Motor neuron (in vitro differentiated cells): ENCODE results near the gene GPRIN1. TPM values are rescaled to one million over a fixed set of nuclear protein-coding genes. Genes with fewer than 3 reads are reported as not detected.

ENCODE experiments used
- ATAC-seq, 8 experiments: fragments of 200-7000 bp; cut with Tn5 transposase; replicated peaks in 6 of 8; 2 replicates each; pipeline ENCODE4 v1.8.0; 2021; ENCODE audit warnings: mild to moderate bottlenecking in 8 of 8, moderate library complexity in 8 of 8
- H3K27ac ChIP-seq, 2 donors: fragments of 250-450 bp; sonication (Bioruptor Pico); 2 replicates each; pipeline ENCODE4 v1.9.0; 2021; ENCODE audit warnings: antibody characterized with exemption in 2 of 2, mild to moderate bottlenecking in 2 of 2, moderate library complexity in 1 of 2
- H3K4me1 ChIP-seq, 2 donors: fragments of 250-450 bp; sonication (Bioruptor Pico); replicated peaks in 1 of 2; 2 replicates each; pipeline ENCODE4 v1.6.1; 2021; ENCODE audit warnings: antibody characterized with exemption in 2 of 2, mild to moderate bottlenecking in 2 of 2, moderate library complexity in 1 of 2
- H3K4me3 ChIP-seq, 5 donors: fragments of 250-450 bp; sonication (Bioruptor Pico); 2 replicates each; pipeline ENCODE4 v1.9.0; 2021; ENCODE audit warnings: antibody characterized with exemption in 5 of 5, mild to moderate bottlenecking in 5 of 5, moderate library complexity in 4 of 5
- WGBS, 10 experiments: fragments of 450-650 bp; shearing (Covaris generic); methylation state at CpG; one replicate each; pipeline ENCODE4 v1.0.0; 2022; 5-methylcytosine and 5-hydroxymethylcytosine counted together
- in situ Hi-C, 9 experiments: fragments of 400-800 bp; cut with MboI; loops; one replicate each; pipeline ENCODE4 v1.15.0; 2021; ENCODE audit warnings: low sequenced_read_pairs in 9 of 9, low pct_unique_long_range_greater_than_20kb in 2 of 9; ENCODE audit not compliant: unreplicated experiment in 9 of 9
- total RNA-seq, 8 experiments: library from RNA; unstranded; fragments of 300-600 nt; gene quantifications; 2 replicates each; pipeline versions ENCODE4 v1.2.3 to v1.2.4, GENCODE V29; 2022

The GPRIN1 gene
- total RNA-seq, 8 experiments from 2014 or later, result 1.1 to 39.6 (median 29.2) TPM

DNA sequence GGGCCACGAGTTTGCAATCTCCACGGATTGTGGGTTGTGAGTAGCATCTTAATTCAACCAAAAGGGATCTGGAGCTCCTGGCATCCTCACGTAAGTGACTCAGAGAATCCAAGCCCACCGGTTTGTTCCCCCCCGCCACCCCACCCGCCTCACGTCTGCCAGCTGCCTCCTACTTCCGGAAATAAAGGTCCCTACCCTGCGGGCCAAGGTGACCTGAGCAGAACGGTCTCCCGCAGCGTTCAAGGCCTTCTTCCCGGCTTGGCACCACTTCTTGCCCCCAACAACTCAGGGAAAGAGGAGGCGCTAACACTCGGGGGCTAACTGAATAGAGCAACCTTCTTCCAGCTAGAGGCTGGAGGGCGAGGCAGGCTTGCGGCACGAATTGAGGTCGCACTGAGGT is 8.8 kb upstream of the GPRIN1 start:
- Histone ChIP-seq H3K4me1 (peaks cover 12 to 32% of the 10 kb centered on the region in 2 donors), H3K27ac (no peak overlapping the region), H3K4me3 (peak overlapping the region; percentile 3 to 28 (median 13))
- WGBS, 10 experiments, result 28 to 80% (median 52%) methylated on average over 1 to 2 of the region's 19 CpGs; no CpG with 5 or more reads in 6 of the 10 experiments
- ATAC-seq, result no peak
- in situ Hi-C loops, result no loop called here

- Histone ChIP-seq H3K4me1 (peaks cover 13 to 36% of the 10 kb centered on the region in 2 donors), H3K27ac (no peak overlapping the region), H3K4me3 (no peak overlapping the region)
- no peak for ATAC-seq
- no CpG with 5 or more reads among the region's 7 CpGs for WGBS, 10 experiments
- in situ Hi-C loops, result no loop called here
Measured at GRCh38 chr5:176616511-176616910, 6.6 kb upstream of the GPRIN1 start.

DNA sequence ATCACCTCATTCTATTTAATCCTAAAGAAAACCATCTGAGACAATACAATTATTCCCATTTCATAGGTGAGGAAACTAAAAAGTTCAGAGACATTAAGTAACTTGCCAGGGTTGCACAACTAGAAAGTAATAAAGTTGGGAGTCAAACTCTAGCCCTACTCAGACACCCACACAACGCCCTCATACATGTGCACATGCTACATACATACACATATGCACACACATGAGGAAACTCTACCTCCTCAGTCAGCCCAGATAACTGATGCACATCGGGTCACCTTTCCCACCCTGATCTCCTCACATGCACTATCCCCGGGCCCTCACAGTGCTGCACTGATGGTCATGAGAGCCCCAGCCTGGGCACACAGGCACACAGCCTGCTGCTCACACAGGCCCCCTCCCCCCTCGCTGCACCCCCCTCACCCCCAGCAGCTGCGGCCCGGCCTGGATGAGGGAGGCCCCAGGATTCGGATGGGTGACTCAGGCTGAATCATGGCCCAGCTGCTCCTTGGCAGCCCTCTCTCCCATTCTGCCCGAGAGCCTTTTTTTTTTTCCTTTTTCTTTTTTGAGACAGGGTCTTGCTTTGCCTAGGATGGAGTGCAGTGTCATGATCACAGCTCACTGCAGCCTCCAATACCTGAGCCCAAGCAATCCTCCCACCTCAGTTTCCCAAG is 5.0 kb upstream of the GPRIN1 start:
- no peak overlapping the region for H3K27ac ChIP-seq
- in situ Hi-C loops, result no loop called here
- ATAC-seq, result peak in 5 of 8 experiments; percentile 2 to 43 (median 9)
- no peak overlapping the region for H3K4me3 ChIP-seq
- WGBS, 10 experiments, result 38 to 83% (median 40%) methylated on average over 1 to 4 of the region's 8 CpGs; no CpG with 5 or more reads in 7 of the 10 experiments
- peaks cover 12 to 30% of the 10 kb centered on the region in 2 donors for H3K4me1 ChIP-seq

GRCh38 chr5:176612855-176613254 is 2.9 kb upstream of the GPRIN1 start:
- WGBS, 10 experiments, result 0 to 80% (median 52%) methylated on average over 1 to 2 of the region's 2 CpGs; no CpG with 5 or more reads in 5 of the 10 experiments

DNA sequence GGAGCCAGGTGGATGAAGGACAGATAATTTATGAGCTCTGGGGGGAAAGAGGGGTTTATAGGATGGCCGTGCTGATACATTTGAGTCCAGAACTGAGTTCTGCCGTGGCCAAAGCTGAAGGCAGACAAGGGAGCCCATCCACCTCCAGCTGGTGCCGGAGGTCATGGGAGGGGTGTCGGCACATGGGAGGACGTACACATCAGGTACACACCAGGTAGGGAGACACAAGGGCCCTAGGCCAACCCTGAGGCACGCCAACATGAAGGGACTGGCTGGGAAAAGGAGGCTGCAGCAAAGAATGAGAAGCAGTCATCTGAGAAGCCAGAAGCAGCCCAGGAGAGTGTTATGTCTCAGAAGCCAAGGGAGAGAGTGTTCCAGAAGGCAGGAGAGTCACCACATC is 2.1 kb upstream of the GPRIN1 start:
- in situ Hi-C loops, result no loop called here
- Histone ChIP-seq H3K4me1 (peaks cover 19 to 31% of the 10 kb centered on the region in 2 donors), H3K27ac (no peak overlapping the region), H3K4me3 (no peak overlapping the region)
- ATAC-seq, result no peak
- WGBS, 10 experiments, result 67 to 83% (median 70%) methylated on average over 1 to 4 of the region's 6 CpGs; no CpG with 5 or more reads in 3 of the 10 experiments

More at GRCh38 chr5:176612855-176613254, 2.9 kb upstream of the GPRIN1 start:
- Histone ChIP-seq H3K27ac (no peak overlapping the region), H3K4me1 (peaks cover 20 to 33% of the 10 kb centered on the region in 2 donors), H3K4me3 (no peak overlapping the region)
- in situ Hi-C loops, result no loop called here
- ATAC-seq, result no peak

GRCh38 chr5:176611435-176611834 is 1.5 kb upstream of the GPRIN1 start:
- 9 to 100% (median 70%) methylated on average over 1 to 4 of the region's 10 CpGs; no CpG with 5 or more reads in 3 of the 10 experiments for WGBS, 10 experiments
- in situ Hi-C loops, result no loop called here
- peaks cover 17 to 31% of the 10 kb centered on the region in 2 donors for H3K4me1 ChIP-seq
- no peak overlapping the region for H3K4me3 ChIP-seq
- H3K27ac ChIP-seq, result no peak overlapping the region
- ATAC-seq, result no peak

DNA sequence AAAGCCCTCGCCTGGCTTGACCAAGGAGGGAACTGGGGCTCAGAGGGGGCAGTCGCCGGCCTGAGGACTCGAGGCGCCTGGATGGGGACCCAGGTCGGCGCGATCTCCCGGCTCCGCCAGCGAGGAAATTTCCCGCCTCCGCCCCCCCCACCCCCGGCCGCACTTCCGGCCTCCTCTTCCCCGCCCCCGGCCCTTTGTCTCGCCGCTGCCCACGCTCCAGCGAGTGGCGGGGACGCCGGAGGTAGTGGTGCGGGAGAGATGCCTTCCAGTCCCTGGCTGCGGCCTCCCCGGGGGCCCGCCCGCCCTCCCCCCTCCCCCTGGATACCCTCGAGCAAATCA is 448 bp upstream of the GPRIN1 start:
- peak overlapping the region in 1 of 2 donors; percentile 56 for H3K27ac ChIP-seq
- peak in 2 of 8 experiments; percentile 3 to 4 for ATAC-seq
- peak overlapping the region; percentile 51 to 78 (median 68) for H3K4me3 ChIP-seq
- in situ Hi-C loops, result no loop called here
- 0% methylated on average over 1 of the region's 31 CpGs; no CpG with 5 or more reads in 9 of the 10 experiments for WGBS, 10 experiments
- H3K4me1 ChIP-seq, result peaks cover 19 to 34% of the 10 kb centered on the region in 2 donors

- in situ Hi-C loops, result no loop called here
- 16 to 100% (median 65%) methylated on average over 1 to 5 of the region's 46 CpGs; no CpG with 5 or more reads in 5 of the 10 experiments for WGBS, 10 experiments
- Histone ChIP-seq H3K4me1 (peaks cover 19 to 33% of the 10 kb centered on the region in 2 donors), H3K27ac (peak overlapping the region; percentile 75 to 76), H3K4me3 (peak overlapping the region; percentile 51 to 78 (median 68))
- ATAC-seq, result peak in 4 of 8 experiments; percentile 1 to 64 (median 16)
Measured at GRCh38 chr5:176608937-176609723, 826 bp downstream of the GPRIN1 start.

- Histone ChIP-seq H3K27ac (no peak overlapping the region), H3K4me1 (peaks cover 17 to 25% of the 10 kb centered on the region in 2 donors), H3K4me3 (peak overlapping the region in 4 of 5 donors; percentile 51 to 78 (median 72))
- no peak for ATAC-seq
- in situ Hi-C loops, result no loop called here
- WGBS, 10 experiments, result 80 to 100% (median 86%) methylated on average over 1 to 3 of the region's 4 CpGs; no CpG with 5 or more reads in 6 of the 10 experiments
Measured at GRCh38 chr5:176608142-176608705, 1.7 kb downstream of the GPRIN1 start.

DNA sequence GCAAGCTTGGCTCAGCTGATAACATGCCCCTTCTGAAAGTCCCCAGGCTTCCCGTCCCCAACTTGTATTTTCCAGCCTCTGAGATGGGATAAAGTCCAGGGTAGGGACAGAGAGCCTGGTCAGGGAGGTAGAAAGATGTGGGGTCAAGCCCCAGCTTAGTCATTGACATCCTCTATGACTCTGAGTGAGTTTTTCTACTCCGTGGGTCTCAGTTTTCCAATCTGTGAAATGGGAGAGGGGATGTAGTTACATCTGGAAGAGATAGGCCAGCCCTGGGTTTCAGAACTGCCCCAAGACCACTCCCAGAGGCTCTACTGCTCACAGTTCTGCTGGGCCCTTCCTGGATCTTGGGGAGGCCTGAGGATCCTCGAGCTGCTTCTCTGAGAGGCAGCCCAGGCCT is 3.1 kb downstream of the GPRIN1 start:
- peak overlapping the region in 1 of 2 donors; percentile 29 for H3K27ac ChIP-seq
- WGBS, 10 experiments, result 100% methylated on average over 1 to 2 of the region's 3 CpGs; no CpG with 5 or more reads in 7 of the 10 experiments
- peaks cover 22 to 25% of the 10 kb centered on the region in 2 donors for H3K4me1 ChIP-seq
- no peak overlapping the region for H3K4me3 ChIP-seq
- ATAC-seq, result no peak
- in situ Hi-C loops, result no loop called here

DNA sequence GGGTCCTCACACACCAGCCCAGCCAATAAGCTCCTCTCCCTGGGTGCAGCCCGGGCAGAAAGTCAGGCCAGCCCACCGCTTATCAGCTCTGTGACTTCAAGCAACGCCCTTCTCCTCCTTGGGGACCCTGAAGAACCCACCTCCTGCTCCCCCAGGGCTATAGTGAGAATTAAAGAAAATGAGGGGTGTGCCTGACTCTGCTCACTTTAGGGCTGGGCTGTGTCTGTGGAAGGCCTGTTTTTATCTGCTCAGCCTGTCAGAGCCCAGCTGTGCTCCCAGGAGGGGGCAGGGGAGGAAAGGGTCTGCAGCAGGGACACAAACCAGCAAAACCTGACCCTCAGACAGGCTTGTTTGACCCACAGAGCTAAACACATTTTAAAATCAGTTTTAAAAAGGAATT is 3.9 kb downstream of the GPRIN1 start:
- WGBS, 10 experiments, result 58 to 100% (median 60%) methylated on average over 1 to 2 of the region's 3 CpGs; no CpG with 5 or more reads in 7 of the 10 experiments
- Histone ChIP-seq H3K4me1 (peaks cover 25% of the 10 kb centered on the region in 2 donors), H3K4me3 (no peak overlapping the region), H3K27ac (peak overlapping the region in 1 of 2 donors; percentile 14)
- ATAC-seq, result peak in 1 of 8 experiments; percentile 7
- in situ Hi-C loops, result no loop called here

DNA sequence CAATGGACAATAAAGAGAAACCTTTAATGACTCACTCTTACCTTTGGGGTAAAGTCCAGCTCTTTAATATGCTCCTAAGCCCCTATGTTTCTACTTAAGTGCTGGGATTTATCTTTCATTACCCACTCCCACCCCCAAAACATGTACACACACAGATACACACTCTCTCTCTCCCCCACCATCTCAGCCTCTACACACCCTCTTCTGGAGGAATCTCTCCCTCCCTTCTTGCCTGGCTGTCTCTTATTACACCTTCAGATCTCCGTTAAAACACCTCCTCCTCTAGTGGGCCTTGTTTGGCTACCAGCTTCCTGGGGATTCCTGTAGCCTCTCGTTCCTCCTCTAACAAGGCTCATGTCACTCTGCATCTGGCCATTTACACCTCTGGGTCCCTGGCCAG is 6.9 kb downstream of the GPRIN1 start:
- 21 to 100% (median 57%) methylated on average over 1 to 2 of the region's 2 CpGs; no CpG with 5 or more reads in 3 of the 10 experiments for WGBS, 10 experiments
- no peak overlapping the region for H3K27ac ChIP-seq

More for the DNA sequence above, 6.9 kb downstream of the GPRIN1 start:
- ATAC-seq, result no peak
- H3K4me1 ChIP-seq, result peaks cover 14 to 18% of the 10 kb centered on the region in 2 donors
- in situ Hi-C loops, result no loop called here
- H3K4me3 ChIP-seq, result no peak overlapping the region
